Breast epithelium (tissue), 3 donors: ENCODE data around the gene ABLIM2.

Experiments
- CTCF ChIP-seq, 3 donors: fragments of 450-650 bp; IDR thresholded peaks; one replicate each; pipeline ENCODE4 v1.5.1; 2016 to 2017; ENCODE audit warnings: antibody characterized with exemption in 3 of 3, mild to moderate bottlenecking in 3 of 3, moderate library complexity in 3 of 3
- POLR2AphosphoS5 ChIP-seq, 3 donors: sonication (generic); formaldehyde crosslinking; IDR thresholded peaks; one replicate each; pipeline ENCODE4 v1.6.1; 2017; ENCODE audit warnings: antibody characterized with exemption in 3 of 3

- no peak for TF ChIP-seq POLR2AphosphoS5 (IDR thresholded peaks at IDR 0.05)
- TF ChIP-seq CTCF (IDR thresholded peaks at IDR 0.05) = no peak
Observed at GRCh38 chr4:8115916-8116315, 42.7 kb downstream of the ABLIM2 start.
